Stimulated activated CD8-positive, alpha-beta memory T cell treated with anti-CD3 and anti-CD28 coated beads, Interleukin-12 subunit alpha, Interleukin-12 subunit beta, amount 100 ng/mL, for 24 hours (primary cell): ENCODE measurements around the gene FYN.

Experiments
- DNase-seq: peaks from one replicate; pipeline ENCODE4 v3.0.0-alpha.2; 2020; ENCODE audit errors: extremely low read depth

Gene FYN

GRCh38 chr6:111770263-111771093, 102.8 kb downstream of the FYN start:
- no peak for DNase-seq

- no peak for DNase-seq
Observed at GRCh38 chr6:111769365-111770152, 103.7 kb downstream of the FYN start.

DNA sequence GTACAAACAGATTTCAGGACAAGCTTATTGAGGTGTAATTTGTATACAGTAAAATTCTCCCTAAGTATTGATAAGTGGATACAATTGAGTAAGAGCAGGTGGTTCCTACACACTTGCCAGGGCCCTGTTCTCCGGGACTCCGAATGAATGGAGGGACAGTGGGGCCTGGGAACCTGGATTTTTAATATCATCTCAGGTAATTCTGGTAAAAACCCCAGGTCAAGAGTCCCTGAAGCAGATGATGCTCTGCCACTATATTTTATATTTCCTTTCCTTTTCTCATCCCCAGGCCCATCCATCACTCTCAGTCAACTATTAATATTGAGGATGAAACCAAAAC, 104.9 kb downstream of the FYN start:
- DNase-seq = no peak

GRCh38 chr6:111767752-111768430, 105.4 kb downstream of the FYN start:
- no peak for DNase-seq

GRCh38 chr6:111766201-111766857, 106.9 kb downstream of the FYN start:
- DNase-seq = no peak

- no peak for DNase-seq
Observed at GRCh38 chr6:111765763-111766162, 107.5 kb downstream of the FYN start.

DNA sequence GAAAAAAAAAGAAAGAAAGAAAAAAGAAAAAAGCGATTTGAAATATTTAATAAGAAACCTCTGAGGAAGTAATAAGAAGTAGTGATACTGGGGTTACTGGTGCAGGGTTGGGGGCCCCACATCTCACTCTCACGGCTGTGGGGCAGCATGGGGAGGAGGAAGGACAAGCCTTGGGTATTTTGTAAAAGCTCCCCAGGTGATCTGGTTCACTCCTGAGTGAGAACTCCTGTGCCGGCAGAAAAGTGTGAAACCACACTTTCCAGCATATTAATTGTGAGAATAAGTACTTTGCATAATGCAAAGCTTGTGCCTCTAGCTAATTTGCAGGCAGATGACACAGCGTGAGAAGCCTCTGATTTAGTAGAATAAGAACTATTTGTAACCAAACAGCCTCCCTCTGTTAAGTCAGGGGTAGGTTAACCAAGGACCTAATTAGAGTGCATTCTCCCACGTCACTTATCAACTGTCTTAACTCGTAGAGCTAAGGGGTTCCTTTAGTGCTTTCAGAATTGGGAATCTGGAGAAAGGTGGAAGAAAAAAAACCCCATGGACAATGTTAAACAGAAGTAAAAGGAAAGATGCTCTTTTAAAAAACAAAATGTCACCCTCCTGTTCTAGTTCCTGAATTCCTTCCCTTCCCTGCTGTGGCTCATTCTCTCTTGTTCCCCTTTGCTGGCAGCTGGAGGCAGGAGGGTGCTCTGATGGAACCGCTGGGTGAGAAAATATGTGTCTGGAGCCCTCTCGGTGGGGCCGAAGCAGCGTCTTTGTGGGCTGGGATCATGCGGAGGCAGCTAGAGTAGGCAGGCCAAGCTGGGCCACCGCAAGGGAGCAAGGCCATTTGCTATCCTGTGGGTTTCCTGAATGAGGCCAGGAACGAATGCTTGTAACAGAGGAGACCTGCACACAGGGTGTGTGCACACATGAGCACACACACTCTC, 108.7 kb downstream of the FYN start:
- peak; percentile 38 for DNase-seq

GRCh38 chr6:111763381-111763780, 109.9 kb downstream of the FYN start:
- no peak for DNase-seq

DNA sequence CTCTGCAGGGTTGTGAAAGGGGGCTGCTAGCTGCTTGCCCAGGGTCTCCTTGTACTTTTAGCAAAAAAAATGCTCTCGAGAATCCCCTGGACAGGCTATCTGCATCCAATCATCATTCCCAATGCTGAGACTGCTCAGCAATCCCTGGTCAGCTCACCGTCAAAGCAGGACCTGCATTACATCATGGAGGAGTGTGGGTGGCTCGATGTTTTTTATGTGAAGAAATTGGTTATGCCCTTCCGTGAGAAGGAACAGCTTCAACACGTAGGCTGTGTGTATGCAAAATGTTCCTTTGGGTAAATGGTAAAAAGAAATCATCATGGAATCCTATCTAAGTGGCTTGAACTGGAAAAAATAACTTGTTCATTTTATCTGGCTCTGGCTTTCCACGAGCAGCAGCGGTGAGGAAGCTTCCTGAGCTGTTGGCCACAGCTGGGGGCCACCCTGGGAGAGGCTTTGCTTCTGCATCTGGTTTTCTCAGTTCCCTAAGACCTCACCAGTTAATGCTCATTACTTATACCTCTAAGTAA, 111.4 kb downstream of the FYN start:
- DNase-seq = no peak

DNA sequence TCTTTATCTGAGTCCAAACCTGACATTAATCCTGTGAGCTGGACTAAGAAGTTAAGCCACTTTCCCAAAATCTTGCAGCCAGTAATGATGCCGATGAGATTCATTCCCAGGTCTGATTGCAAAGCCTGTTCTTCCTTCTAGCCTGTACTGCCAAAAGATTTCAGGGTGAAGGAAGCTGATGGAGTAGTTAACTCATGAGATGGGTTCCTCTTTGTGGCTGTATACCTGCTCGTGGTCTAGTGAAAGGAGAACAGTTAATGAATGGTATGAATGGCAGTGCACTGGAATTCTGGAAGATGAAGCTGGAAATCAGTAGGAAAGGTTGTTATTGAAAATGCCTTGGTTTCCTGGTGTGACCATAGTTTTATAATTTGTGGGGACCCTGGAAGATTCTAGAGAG, 112.0 kb downstream of the FYN start:
- DNase-seq = no peak

- DNase-seq = no peak
Observed at GRCh38 chr6:111759836-111760785, 113.1 kb downstream of the FYN start.

GRCh38 chr6:111759331-111759835, 113.9 kb downstream of the FYN start:
- no peak for DNase-seq

GRCh38 chr6:111758608-111759329, 114.5 kb downstream of the FYN start:
- DNase-seq = no peak

GRCh38 chr6:111757342-111757741, 115.9 kb downstream of the FYN start:
- no peak for DNase-seq

- DNase-seq = no peak
Observed at GRCh38 chr6:111754423-111754822, 118.8 kb downstream of the FYN start.

GRCh38 chr6:111753573-111753972, 119.7 kb downstream of the FYN start:
- no peak for DNase-seq

GRCh38 chr6:111752476-111752875, 120.8 kb downstream of the FYN start:
- no peak for DNase-seq
